Activated T-cell treated with anti-CD3 and anti-CD28 coated beads, Interleukin-2, amount 50 U/mL, for 72 hours (primary cell): ENCODE results near the gene SERF2. TPM values are rescaled to one million over a fixed set of nuclear protein-coding genes. Genes with fewer than 3 reads are reported as not detected.
"Not testable (repeated sequence)": the region's sequence is repeated elsewhere in the genome, so short reads cannot be mapped to it uniquely, and the experiment has no call there.

Source experiments
- ATAC-seq, 2 donors: fragments of 150-1000 bp; cut with Tn5 transposase; replicated peaks in 1 of 2; 2 replicates each; pipeline ENCODE4 v1.10.0; 2021; ENCODE audit warnings: moderate library complexity in 2 of 2, mild to moderate bottlenecking in 1 of 2
- DNase-seq, 2 donors: peaks; one replicate each; pipeline ENCODE4 v3.0.0; 2021 to 2022; ENCODE audit warnings: mixed read lengths in 1 of 2
- H3K27ac Mint-ChIP-seq: one replicate; pipeline ENCODE4 v1.8.0; 2022; ENCODE audit warnings: mild to moderate bottlenecking, moderate library complexity, mixed read lengths
- H3K27me3 Mint-ChIP-seq: one replicate; pipeline ENCODE4 v1.8.0; 2022; ENCODE audit warnings: low read depth, mixed read lengths
- H3K36me3 Mint-ChIP-seq, 2 donors: one replicate each; pipeline ENCODE4 v1.8.0; 2022; ENCODE audit warnings: mixed read lengths in 2 of 2, mild to moderate bottlenecking in 1 of 2; ENCODE audit not compliant: insufficient read depth in 2 of 2
- H3K4me1 Mint-ChIP-seq: one replicate; pipeline ENCODE4 v1.8.0; 2022; ENCODE audit warnings: low read depth, mixed read lengths
- H3K4me3 Mint-ChIP-seq, 2 donors: one replicate each; pipeline ENCODE4 v1.8.0; 2022; ENCODE audit warnings: mild to moderate bottlenecking in 2 of 2, mixed read lengths in 2 of 2, moderate library complexity in 2 of 2
- H3K9me3 Mint-ChIP-seq, 2 donors: one replicate each; pipeline ENCODE4 v1.8.0; 2022; ENCODE audit warnings: mixed read lengths in 2 of 2
- total RNA-seq, 2 donors: library from RNA; stranded (reverse); gene quantifications; one replicate each; pipeline ENCODE4 v1.2.3, GENCODE V29; 2022

Gene SERF2
- total RNA-seq: 100 to 1,000 TPM; 445 to 520 TPM

- H3K9me3 Mint-ChIP-seq: no peaks in the 10 kb centered on the region
- no peaks in the 10 kb centered on the region for H3K27me3 Mint-ChIP-seq
- H3K36me3 Mint-ChIP-seq: peaks cover 16 to 29% of the 10 kb centered on the region in 2 donors
- peak within 1 kb of the TSS; percentile 97 for H3K4me3 Mint-ChIP-seq
- peak within 1 kb of the TSS; percentile 97 for H3K27ac Mint-ChIP-seq
- DNase-seq (peak; percentile 100), ATAC-seq (peak; percentile 95 to 97)
- peaks cover 43% of the 10 kb centered on the region for H3K4me1 Mint-ChIP-seq
These were observed at the start of gene SERF2 for GRCh38 chr15:43791993-43792760. SERF2 (plus strand) TSS chr15:43792320; CDS start chr15:43792377, 57 bp downstream.

DNA sequence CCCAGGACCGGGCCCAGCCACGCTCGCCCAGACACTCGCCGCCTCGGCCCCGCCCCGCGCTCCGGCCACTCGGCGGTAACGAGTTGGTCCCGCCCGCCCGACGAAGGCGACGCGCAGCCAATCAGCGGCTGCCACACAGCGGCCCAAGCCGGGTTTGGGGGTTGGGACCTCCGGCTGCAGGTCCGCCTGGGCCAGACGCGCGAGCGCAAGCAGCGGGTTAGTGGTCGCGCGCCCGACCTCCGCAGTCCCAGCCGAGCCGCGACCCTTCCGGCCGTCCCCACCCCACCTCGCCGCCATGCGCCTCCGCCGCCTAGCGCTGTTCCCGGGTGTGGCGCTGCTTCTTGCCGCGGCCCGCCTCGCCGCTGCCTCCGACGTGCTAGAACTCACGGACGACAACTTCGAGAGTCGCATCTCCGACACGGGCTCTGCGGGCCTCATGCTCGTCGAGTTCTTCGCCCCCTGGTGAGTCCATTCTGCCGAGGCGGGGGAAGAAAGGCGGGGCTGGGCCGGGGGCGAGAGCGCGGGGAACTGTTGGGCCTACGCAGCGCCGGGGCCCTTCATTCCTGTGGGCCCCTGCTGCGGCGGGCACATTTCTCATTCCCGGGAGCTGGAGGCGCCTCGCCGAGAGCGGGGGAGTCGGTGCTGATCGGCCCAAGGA, 45.7 kb upstream of the SERF2 start, which contains the start of gene PDIA3:
Gene PDIA3 (plus strand): TSS at position 194 of the 658 bp plus-strand sequence. CDS start 102 bp downstream, at position 296.
- Mint-ChIP-seq H3K36me3 (peaks cover 4 to 10% of the 10 kb centered on the region in 2 donors), H3K4me3 (peak within 1 kb of the TSS; percentile 92 to 100), H3K27ac (peak within 1 kb of the TSS; percentile 97), H3K4me1 (peaks cover 46% of the 10 kb centered on the region)
- not testable (repeated sequence) for H3K27me3 Mint-ChIP-seq, H3K9me3 Mint-ChIP-seq
- peak; percentile 89 for ATAC-seq
- DNase-seq: peak; percentile 93 to 95

DNA sequence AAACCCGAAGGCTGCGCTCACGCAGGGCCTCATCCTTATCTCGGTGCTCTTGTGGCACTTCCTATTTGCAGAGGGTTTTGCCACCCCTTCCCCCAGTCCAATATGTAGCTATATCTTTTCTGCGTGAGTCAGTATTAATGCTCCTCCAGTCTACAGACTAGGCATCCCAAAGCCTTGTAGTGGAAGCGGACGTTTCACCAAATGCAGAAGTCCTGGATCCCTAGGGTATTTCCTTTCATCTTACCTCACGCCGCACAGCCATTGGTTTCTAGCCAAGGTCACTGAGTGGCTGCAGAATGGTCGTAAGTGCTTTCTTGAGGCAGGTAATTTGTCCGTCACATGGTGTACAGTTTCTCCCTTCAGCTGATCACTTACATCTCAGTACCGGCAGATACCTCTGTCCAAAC, 45.2 kb upstream of the SERF2 start:
- peak in 1 of 2 donors; percentile 4 for DNase-seq
- Mint-ChIP-seq H3K36me3 (peaks cover 4 to 10% of the 10 kb centered on the region in 2 donors), H3K4me3 (peak overlapping the region; percentile 92 to 100), H3K27ac (peak overlapping the region; percentile 97), H3K4me1 (peaks cover 50% of the 10 kb centered on the region)
- not testable (repeated sequence) for H3K9me3 Mint-ChIP-seq, H3K27me3 Mint-ChIP-seq
- peak; percentile 26 to 30 for ATAC-seq

GRCh38 chr15:43748376-43748775, 43.7 kb upstream of the SERF2 start:
- no peaks in the 10 kb centered on the region for H3K9me3 Mint-ChIP-seq
- H3K27me3 Mint-ChIP-seq: no peaks in the 10 kb centered on the region
- H3K4me3 Mint-ChIP-seq: peak overlapping the region; percentile 92 to 100
- H3K36me3 Mint-ChIP-seq: peaks cover 4 to 14% of the 10 kb centered on the region in 2 donors
- peak in 1 of 2 donors; percentile 7 for DNase-seq
- ATAC-seq: no peak
- peaks cover 54% of the 10 kb centered on the region for H3K4me1 Mint-ChIP-seq
- peak overlapping the region; percentile 89 for H3K27ac Mint-ChIP-seq

DNA sequence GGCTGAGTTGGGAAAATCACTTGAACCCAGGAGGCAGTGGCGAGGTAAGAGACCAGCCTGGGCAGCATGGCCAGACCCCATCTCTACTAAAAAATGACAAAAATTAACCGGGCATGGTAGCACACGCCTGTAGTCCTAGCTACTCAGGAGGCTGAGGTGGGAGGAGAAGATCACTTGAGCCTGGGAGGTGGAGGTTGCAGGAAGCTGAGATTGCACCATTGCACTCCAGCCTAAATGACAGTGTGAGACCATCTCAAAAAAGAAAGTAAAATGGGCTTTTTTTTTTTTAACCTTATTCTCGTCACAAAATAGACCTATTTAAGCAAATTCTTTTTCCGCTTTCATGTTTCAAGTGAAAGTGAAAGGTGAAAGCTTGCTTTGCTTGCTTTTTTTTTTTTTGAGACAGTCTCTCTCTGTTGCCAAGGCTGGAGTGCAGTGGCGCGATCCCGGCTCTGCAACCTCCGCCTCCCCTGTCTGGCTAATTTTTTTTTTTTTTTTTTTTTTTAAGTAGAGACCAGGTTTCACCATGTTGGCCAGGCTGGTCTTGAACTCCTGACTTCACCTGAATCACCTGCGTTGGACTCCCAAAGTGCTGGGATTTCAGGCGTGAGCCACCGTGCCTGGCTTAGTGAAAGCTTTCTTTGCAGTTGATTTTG, 42.3 kb upstream of the SERF2 start:
- peak overlapping the region; percentile 88 to 92 for H3K4me3 Mint-ChIP-seq
- peak; percentile 39 to 42 for ATAC-seq

DNA sequence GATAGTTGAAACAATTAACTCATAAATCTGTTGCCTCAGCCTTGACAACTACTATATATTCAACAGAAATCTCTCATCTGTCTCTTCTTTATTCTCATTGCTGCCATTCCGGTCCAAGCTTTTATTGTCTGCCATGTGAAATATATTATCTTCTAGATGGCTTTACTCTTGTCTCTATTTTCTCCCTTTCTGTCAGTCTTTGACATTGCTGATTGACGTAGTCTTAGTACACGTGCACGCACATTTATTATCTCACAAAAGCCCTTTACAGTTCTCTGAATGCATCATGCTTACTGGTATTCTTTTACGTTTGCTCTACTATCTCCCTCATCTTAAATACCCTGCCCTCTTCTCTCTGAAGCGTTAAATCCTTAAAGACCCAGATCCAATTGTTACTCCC, 40.2 kb upstream of the SERF2 start:
- DNase-seq (no peak), ATAC-seq (no peak)
- Mint-ChIP-seq H3K27ac (peak overlapping the region; percentile 94), H3K27me3 (no peaks in the 10 kb centered on the region), H3K4me3 (peak overlapping the region in 1 of 2 donors; percentile 85), H3K9me3 (no peaks in the 10 kb centered on the region), H3K4me1 (peaks cover 48% of the 10 kb centered on the region), H3K36me3 (peaks cover 2 to 24% of the 10 kb centered on the region in 2 donors)

More for the DNA sequence above, 42.3 kb upstream of the SERF2 start:
- peak overlapping the region; percentile 83 for H3K27ac Mint-ChIP-seq
- no peaks in the 10 kb centered on the region for H3K9me3 Mint-ChIP-seq
- DNase-seq: peak; percentile 46 to 61
- no peaks in the 10 kb centered on the region for H3K27me3 Mint-ChIP-seq
- peaks cover 54% of the 10 kb centered on the region for H3K4me1 Mint-ChIP-seq
- H3K36me3 Mint-ChIP-seq: peaks cover 4 to 20% of the 10 kb centered on the region in 2 donors

GRCh38 chr15:43762824-43763223, 29.3 kb upstream of the SERF2 start:
- DNase-seq (no peak), ATAC-seq (no peak)
- Mint-ChIP-seq H3K27me3 (no peaks in the 10 kb centered on the region), H3K4me1 (peaks cover 6% of the 10 kb centered on the region), H3K27ac (no peak overlapping the region), H3K36me3 (peaks cover 4 to 39% of the 10 kb centered on the region in 2 donors), H3K4me3 (no peak overlapping the region), H3K9me3 (no peaks in the 10 kb centered on the region)

DNA sequence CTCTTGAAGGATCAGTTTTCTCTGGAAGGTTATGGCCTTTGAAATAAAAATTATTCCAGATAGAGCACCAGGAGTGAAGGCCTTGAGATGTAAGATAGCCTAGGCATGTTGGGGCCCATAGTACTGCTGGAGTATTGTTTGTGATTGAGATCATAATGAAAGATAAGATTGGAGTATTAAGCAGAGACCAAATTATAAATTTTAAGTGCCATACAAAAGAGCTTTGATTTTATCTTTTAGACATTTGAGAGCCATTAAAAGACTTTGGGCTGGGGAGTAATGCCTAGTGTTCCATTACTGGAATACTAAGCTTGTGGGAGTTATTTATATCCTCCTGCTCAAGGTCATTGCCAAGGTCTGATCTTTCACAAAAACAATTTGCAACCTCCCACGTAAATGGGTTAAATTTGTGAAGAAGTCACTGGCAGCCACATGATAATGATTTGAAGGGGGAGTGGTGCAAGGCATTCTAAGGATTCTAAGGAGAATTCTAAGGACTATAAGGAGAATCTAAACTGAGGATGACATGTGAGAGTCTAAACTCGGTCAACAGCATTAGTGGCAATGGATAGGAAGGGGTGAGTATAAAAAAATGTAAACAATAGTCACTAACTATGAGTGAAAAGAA, 28.2 kb upstream of the SERF2 start:
- H3K27ac Mint-ChIP-seq: peak overlapping the region; percentile 92
- H3K9me3 Mint-ChIP-seq: no peaks in the 10 kb centered on the region
- H3K4me1 Mint-ChIP-seq: peaks cover 6% of the 10 kb centered on the region
- DNase-seq (no peak), ATAC-seq (no peak)
- H3K4me3 Mint-ChIP-seq: no peak overlapping the region
- no peaks in the 10 kb centered on the region for H3K27me3 Mint-ChIP-seq
- H3K36me3 Mint-ChIP-seq: peaks cover 4 to 39% of the 10 kb centered on the region in 2 donors

DNA sequence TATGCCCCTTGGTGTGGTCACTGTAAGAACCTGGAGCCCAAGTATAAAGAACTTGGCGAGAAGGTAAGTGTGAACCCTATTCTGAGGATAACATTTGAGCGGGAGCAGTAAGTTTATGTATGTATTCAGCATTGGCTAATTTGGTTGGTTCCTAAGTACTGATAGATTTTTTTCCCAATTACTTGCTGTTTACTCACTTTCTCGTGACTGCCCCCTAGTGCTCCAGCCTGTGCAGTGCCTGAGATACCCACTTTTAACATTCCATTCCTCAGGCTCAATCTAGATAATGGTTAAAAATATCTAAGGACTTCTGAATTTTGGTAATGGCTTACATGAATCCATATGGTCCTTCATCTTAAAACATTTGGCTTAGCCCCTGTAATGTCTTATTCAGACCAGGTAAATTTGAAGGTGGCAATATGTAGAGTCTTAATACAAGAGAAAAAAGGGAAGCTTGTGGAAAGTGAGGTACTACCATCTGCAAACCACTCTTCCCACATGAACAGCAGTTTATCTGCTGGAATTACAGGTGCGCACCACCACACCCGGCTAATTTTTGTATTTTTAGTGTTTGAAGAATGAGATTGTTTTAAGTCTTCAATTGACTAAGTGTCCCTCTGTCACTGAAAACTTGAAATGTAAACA, 22.4 kb upstream of the SERF2 start:
- Mint-ChIP-seq H3K27me3 (no peaks in the 10 kb centered on the region), H3K27ac (no peak overlapping the region), H3K9me3 (no peaks in the 10 kb centered on the region), H3K4me3 (no peak overlapping the region), H3K4me1 (no peaks in the 10 kb centered on the region), H3K36me3 (peaks cover 3 to 28% of the 10 kb centered on the region in 2 donors)
- peak; percentile 62 to 68 for ATAC-seq
- peak; percentile 62 to 63 for DNase-seq

DNA sequence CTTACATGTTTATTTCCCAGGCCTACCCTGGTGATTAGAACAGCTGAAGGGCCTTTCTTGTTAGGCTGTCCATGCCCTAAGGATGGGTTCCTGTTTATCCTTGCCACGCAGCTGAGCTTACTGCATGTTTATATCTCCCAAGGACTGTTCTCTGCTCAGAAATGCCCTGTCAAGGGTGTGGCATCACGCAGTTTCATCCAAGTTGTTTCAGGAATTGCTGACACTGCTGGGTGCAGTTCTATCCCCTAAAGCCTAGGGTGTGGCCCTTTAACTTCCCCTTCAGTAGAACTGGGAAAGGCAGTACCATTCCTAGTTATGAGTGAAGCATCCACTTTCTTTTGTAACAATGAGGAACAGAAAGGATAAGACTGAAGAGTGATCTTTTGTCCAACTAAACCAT, 20.3 kb upstream of the SERF2 start:
- Mint-ChIP-seq H3K9me3 (no peaks in the 10 kb centered on the region), H3K4me1 (peaks cover 12% of the 10 kb centered on the region), H3K27ac (no peak overlapping the region), H3K36me3 (peaks cover 3 to 19% of the 10 kb centered on the region in 2 donors), H3K27me3 (no peaks in the 10 kb centered on the region), H3K4me3 (no peak overlapping the region)
- no peak for DNase-seq
- no peak for ATAC-seq

DNA sequence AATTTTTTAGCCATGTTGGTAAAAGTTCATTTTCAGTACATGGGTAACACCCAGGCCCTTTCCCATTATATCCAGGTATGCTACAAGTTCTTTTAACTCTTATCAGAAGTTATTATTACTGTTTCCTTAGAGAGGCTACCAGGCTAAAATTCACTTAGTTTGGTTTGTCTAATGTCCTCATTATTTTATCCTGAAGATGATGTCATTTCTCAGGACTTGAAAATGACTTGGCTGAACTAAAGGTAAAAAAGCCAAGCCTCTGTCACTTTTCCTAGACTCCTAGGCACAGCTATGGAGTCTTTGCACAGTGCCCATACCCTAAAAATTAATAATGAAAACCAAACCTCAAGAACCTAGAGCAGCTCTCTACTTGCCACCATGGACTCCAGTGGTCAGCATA, 19.5 kb upstream of the SERF2 start:
- H3K27me3 Mint-ChIP-seq: no peaks in the 10 kb centered on the region
- peaks cover 19% of the 10 kb centered on the region for H3K4me1 Mint-ChIP-seq
- no peaks in the 10 kb centered on the region for H3K9me3 Mint-ChIP-seq
- DNase-seq (no peak), ATAC-seq (no peak)
- H3K27ac Mint-ChIP-seq: no peak overlapping the region
- no peak overlapping the region for H3K4me3 Mint-ChIP-seq
- H3K36me3 Mint-ChIP-seq: peaks cover 3 to 14% of the 10 kb centered on the region in 2 donors

DNA sequence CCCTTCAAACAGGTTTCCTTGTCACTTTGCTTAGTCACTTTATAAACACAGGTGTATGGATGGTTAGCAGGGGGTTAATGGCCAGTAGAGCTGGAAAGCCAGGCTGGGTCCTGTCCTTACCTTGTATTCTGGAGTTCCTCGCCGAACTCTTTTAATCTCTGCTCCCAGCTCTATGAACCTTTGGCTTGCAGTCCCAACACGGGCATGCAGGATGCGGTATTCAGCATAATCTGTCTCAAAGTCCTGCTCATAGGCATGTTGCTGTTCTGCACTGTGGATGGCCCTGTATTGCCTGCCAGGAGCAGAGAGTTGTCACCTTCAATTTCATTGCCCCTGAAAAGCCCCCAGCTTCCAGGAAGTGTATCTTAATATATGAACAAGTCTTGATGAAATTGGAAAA, 18.1 kb upstream of the SERF2 start:
- H3K36me3 Mint-ChIP-seq: peaks cover 3 to 14% of the 10 kb centered on the region in 2 donors
- H3K4me3 Mint-ChIP-seq: no peak overlapping the region
- no peaks in the 10 kb centered on the region for H3K27me3 Mint-ChIP-seq
- no peak for ATAC-seq
- no peak for DNase-seq
- H3K4me1 Mint-ChIP-seq: peaks cover 33% of the 10 kb centered on the region
- H3K9me3 Mint-ChIP-seq: no peaks in the 10 kb centered on the region
- H3K27ac Mint-ChIP-seq: peak overlapping the region; percentile 23
